ENCODE results near the gene RCE1.

GRCh38 chr11:66841861-66842260, 1.4 kb upstream of the RCE1 start:
- TF ChIP-seq POLR2AphosphoS5 (IDR thresholded peaks at IDR 0.05; ENCODE audit: low read depth, low read length) (no peak), POLR2A (IDR thresholded peaks at IDR 0.05; ENCODE audit: low read depth, low read length) (peak; percentile 51; the same call in 1 of the 2 replicates)

Data from GM12892 (cell line).